ENCODE measurements around the gene CTDP1.

CTDP1 gene

DNA sequence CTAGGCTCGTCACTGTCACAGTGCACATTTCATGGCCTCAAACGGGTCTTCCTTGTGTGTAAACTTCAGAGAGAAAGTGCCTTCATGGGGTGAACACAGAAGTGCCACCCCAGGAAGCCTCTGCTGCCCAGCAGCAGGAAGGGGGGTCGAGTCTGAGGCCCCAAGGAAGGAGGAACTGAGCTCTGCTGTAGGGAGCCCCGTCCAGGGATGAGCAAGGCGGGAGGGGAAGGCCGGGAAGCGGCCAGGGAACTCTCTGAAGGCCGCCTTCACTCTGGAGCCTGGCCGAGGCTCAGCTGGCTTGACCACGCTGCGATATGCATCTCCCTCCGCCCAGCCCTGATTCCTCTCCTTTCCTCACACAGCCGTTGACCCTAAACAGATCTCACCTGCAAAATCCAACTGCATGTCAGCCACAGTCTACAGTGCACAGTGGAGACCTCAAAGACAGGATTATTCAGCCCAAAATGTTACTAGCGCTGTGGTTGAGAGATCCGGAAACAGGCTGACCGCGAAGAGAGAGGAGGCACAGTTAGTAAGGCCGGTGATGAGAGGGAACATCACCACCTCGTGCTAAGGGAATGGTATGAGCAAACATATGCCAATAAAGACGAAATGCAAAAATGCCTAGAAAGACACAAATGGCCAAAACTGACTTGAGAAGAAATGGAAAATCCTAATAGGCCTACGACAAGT, 34.2 kb upstream of the CTDP1 start:
- DNase-seq, result peak; percentile 95

DNA sequence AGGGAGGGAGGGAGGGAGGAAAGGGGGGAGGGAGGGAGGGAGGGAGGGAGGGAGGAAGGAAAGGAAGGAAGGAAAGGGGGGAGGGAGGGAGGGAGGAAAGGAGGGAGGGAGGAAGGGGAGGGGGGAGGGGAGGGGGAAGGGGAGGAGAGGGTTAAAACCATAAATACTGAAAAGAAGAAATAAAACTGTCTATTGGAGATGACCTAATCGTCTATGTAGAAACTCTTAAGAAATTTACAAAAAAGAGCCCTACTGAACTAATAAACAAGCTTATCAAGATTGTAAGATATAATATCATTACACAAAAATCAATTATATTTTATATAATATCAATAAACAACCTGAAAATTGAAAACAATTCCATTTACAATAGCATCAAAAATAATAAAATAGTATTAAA, 32.3 kb upstream of the CTDP1 start:
- DNase-seq, result peak; percentile 51

DNA sequence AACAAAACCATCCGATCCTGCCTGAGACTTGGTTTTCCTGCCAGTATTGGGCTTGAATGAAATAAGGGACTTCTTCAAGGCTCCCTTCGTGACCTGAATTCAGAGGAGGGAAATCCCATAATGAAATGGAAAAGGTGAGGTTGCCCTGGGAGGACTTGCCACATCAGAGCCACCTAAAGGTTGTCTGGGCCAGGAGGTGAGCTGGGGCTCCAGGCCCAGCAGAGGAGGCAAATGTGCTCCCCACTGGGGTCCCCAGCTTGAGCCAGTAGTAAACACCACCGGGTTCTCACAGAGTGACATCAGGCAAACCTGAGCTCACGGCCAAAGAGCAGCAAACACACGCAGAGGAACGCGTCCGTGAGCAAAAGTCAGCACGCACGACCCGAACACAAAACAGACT, 28.6 kb upstream of the CTDP1 start:
- no peak for DNase-seq

DNA sequence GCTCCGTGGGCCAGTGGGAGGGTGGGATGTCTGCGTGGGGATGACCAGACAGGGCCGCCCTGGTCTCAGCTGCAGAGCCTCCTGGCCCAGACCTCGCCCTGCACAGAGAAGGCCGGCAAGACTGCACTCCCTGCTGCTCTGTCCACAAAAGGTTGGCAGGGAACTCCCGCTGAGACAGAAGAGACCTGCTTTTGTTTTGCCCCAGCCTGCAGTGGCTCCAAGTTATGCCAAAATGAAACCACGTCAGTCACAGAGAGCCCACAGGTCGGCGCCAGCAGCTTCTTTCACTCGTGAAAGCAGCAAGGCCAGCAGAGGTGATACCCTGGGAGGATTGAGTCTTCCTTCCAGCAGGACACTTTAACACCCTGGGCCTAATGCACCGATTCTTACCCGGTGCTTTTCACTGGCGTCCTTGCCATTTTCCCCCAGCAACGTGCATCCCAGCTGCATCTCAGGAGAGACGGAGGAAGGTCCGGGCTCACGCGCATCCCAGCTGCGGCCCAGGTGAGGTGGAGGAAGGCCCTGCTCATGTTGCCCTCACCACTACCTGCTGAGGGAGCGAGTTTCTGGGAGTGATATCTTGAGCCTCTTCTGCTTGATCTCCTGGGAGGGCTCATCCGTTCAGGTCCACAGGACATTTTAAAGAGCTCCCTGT, 22.1 kb upstream of the CTDP1 start:
- DNase-seq, result no peak

DNA sequence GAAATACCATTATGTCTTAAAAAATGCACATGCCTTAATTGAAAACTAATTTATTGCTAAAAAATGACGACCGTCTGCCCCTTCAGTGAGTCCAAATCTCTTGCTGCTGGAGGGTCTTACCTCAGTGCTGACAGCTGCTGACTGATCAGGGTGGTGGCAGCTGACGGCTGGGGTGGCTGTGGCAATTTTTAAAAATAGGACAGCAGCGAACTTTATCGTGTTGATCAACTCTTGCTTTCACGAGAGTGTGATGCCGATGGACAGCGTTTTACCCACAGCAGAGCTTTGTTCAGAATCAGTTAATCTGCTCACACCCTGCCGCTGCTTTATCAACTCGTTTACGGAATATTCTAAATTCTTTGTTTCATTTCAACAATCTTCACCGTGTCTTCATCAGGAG, 21.2 kb upstream of the CTDP1 start:
- DNase-seq, result no peak

DNA sequence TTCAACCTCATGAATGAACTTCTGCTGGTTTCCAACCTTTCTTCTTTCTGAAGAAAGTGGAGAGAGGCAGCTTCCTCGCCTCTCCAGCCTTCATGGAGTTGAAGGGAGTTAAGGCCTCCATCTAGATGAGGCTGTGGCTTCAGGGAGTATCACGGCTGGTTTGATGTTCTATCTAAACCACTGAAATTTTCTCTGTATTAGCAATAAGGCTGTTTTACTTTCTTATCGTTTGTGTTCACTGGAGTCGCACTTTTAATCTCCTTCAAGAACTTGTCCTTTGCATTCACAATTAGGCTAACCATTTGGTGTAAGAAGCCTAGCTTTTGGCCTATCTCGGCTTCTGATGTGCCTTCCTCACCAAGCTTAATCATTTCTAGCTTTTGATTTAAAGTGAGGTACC, 19.9 kb upstream of the CTDP1 start:
- no peak for DNase-seq

DNA sequence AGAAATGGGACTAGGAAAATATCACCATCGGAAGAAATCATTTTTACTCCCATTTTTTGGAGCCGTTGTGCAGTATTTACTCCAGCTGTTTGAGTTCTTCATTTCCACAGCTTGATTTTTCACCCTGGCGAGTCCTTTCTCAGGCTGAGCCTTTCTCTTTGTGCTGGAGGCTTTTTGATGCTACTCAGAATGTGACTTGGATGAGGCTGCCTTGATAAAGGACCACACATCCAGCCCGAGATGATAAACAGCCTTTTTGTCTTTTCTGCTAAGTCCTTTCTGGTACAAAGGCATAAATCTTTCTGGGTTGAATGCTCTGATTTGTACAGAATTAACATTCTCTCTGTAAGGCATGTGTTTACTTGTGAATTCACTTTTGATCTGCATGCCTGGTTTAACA, 17.6 kb upstream of the CTDP1 start:
- no peak for DNase-seq

DNA sequence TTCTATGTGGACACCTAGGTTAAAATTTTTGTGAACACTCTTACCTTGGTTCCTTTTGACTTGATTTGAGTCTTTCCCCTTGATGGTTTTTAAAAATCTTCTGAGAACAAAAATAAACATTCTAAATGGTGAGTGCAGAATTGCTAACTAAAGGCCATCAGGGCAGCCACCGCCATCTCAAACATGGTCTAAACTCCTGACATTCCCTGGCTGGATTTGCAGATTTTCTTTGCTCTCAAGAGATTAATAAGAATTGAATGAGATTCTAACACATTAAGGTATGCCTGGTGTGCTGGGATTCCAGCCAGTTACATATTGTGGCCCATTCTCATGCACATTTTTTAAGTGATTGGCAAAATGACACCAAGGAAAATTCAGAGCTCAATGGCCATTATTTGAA, 17.2 kb upstream of the CTDP1 start:
- DNase-seq, result no peak

DNA sequence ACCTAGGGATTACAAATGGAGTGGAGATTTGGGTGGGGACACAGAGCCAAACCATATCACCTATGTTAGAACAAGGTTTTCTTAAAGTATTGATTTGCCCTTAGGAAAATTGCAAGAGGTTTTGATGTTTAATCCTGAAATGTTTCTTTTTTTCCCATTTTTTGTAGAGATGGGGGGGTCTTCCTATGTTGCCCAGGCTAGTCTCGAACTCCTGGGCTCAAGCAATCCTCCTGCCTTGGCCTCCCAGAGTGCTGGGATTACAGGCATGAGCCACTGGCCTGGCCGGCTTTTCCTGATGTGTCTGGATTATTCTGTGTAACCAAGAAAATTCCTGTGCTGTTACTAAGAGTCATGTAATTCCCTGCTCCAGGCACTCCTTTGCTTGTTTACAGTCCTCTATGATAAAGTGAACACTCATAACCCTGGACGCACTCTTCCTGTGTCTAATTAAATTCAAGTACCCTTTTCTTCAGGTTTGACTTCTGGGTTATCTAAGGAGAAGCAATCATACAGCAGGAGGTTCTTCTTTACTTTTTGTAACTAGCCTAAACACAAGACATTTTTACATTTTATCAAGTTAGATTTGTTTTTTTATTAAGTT, 15.0 kb upstream of the CTDP1 start:
- no peak for DNase-seq

DNA sequence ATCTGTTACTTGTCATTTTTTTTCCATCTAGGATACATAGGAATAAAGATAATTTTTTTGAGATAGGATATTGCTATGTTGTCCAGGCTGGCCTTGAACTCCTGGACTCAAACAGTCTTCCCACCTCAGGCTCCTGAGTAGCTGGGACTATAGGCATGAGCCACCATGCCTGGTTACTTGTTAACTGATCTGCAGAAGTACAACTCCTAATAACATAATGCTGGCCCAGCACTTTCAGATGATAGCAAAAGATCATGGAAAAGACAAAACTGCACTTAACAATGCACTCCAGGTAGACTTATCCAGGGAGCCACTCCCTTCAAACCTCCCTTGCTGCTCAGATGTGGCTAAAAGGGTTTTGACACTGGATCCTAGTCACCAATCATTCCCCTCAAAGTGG, 11.4 kb upstream of the CTDP1 start:
- no peak for DNase-seq

DNA sequence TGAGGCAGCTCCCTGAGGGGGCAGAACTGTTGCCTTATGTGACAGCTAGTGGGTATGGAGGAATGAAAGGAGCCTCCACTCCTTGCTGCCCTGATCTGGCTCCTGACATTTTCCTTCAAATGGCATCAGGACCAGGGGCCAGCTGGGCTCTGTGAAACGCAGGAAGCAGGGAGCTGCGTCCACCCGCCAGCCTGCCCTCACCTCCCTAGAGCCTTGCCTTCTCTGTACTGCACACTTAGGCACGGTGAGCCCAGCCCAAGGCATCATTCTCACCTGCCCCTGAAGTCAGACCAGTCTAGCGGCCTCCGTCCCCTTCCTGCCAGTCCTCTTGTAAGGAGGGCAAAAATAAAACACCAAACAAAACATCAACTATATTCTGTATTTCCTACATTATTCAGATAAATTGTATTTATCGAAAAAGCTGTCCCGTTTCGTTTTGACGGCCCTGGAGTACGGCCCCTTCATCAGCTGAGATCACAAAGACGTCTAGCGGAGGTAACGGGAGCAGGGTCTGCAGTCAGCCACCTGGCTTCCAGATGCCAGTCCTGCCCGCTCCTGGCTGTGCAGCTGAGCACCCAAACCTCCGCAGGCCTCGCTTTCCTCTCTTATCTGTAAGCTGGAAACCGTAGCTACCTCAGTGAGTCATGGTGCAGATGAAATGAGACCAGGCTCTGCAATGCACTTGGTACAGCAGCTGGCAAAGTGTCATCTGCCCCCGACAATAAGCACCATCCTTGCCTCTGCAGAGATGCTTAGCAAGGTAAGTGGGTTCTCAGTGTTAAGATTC, 6.9 kb upstream of the CTDP1 start:
- no peak for DNase-seq

DNA sequence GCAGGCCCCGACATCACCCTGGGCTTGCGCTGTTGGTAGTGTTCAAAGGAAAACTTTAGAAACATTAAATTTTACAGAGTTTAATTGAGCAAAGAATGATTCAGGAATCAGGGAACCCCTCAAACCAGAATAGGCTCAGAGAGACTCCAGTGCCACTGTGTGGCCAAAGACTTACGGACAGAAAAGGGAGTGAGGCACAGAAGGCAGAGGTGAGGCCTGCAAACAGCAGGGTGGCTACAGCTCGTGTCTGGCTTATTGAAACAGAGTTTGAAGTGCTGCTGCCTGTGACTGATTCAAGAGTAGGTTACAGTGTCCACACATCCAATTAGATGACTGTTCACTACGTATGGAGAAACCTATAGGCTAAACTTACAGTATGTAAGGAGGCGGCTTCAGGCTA, 2.4 kb upstream of the CTDP1 start:
- DNase-seq, result no peak

DNA sequence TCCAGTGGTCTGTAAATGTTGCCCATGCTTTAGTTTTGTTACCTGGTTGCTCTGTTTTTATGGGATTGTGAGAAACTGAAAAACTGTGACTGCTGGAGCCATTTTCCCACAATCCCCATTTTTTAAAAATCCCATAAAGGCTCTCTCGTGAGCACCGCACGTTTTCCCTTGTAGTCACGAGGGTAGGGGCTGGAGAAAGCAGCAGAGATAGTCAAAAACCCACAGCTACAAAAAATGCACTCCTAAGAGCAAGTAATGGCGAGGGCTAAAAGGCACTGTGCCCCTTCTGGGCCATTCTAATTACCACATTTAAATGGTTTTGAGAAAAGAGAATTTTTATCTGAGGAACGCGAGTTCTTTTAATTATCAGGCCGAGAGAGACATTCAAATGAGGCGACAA, 1.8 kb upstream of the CTDP1 start:
- DNase-seq, result no peak

DNA sequence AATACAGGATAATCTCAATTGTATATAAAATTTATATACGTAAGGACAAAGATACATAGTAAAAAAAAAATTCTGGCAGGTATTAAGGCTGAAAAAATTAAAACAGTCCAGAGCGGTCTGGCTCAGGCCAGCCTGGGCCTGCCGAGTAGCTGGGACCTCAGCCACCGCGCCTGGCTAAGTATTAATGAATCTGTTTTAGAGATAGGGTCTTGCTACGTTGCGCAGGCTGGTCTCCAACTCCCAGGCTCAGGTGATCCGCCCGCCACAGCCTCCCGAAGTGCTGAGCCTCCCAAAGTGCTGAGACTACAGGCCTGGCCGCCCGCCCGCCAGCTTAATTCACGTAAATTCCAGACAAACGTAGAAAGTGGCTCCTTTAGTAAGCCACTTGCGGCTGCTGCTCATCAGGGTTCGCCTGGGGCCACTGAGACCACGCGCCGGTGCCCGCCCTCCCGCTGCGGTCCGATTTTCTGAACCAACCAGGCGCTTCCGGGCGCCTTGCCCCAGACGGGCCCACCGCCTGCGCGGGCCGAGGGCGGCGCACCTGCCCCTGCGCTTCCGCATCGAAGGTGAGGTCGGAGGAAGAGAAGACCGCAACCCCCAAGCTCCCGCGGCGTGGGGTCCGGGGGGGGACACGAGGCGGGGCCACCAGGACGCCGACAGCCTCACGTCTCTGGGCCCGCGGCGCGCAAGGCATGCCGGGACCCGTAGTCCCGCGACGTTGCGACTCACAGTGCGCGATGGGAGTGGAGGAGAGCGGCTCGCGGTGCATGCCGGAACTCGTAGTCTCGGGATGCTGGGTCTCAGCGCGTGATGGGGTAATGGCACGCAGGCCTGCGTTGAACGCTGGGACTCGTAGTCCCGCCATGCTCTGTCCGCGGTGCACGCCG, 695 bp upstream of the CTDP1 start:
- DNase-seq, result peak; percentile 98

DNA sequence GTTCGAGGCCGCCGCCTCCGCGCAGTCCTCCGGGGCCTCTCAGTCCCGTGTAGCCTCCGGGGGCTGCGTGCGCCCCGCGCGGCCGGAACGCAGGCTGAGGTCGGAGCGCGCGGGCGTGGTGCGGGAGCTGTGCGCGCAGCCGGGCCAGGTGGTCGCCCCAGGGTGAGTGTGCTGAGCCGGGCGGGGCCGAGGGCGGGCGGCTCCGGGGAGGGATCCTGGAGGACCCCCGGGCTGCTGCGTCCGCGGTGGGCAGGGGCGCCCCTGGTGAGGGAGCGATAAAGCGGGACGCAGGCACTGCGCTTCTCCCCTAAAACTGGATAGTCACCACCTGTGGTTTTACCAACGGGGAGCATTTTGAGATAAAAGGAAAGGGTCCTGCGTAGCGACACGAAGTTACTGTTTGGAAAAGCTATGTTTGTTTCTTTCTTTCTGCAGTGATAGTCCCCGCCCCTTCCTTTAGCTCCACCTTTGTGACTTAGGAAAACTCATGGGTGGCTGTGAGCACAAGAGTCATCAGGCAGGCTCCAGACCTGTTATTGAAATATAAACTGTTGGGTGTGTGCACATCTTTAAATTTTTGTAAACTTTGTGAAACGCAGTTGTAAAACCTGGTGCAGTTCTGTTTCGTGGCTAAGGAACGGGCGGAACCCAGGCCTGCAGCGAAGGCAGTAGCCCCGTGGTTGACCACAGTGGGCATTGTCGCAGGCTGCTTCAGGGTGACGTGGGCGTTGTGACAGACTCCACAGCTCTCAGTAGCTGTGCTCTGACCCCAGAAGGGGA, 687 bp downstream of the CTDP1 start:
- DNase-seq, result peak; percentile 45

DNA sequence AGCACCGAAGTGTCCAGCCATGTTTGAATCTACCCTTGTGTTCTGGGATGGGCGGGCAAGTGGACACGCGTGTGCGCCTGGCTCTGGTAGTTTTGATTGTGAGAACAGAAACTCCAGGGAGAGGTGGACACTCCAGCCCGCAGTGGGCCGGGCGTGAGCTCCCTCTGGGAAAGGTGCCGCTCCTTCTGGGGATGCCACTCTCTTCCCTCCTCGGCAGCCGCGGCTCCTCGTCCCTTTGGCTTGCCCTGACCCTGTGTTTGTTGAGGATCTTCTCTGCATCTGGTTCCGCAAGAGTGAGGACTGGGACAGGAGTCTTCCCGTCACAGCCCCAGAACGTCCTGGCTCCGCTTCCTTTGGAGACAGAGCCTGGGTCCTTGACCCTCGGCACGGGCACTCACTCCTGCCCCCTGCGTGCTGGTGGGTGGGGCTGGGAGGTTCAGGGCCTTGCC, 1.3 kb downstream of the CTDP1 start:
- DNase-seq, result no peak

DNA sequence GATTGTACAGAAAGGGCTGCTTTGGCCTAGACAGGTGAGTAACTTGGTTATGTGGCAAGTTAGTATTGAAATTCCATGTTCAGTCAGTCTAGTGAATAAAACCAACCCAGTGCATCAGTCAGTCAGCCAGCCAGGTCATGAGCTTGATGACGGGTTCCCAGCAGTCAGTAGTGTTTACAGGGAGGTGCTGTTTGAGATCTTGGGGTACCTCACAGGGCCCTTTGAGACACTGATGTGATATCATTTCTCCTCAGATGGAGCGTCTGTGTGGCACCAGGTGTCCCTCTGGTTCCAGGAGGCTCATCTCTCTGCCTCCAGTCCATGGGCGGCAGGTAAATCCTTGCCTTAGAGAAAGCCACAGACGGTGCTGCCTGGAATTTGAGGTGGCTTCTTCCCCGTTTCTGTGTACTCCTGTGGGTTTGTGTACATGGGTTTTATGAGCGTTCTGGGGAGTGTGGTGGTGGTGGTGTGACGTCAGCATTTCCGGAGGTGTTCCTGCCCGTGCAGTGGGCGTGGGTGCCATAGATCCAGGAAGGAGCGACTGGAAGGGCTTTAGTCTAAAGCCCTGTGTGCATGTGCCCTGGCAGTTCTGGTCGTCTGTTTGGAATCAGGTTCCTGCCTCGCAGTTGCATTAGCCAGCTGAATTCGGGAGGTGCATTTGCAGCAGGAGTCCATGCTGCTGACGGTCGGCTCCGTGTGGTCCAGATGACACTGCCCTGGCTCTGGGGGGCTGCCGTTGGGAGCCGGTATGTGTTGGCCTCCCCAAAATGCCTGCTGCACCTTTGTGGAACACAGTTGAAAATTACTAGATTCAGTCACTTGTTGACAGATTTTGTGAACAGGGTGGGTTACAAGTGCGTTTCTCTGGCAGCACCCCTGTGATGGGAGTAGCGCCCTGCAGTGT, 2.1 kb downstream of the CTDP1 start:
- peak; percentile 88 for DNase-seq

DNA sequence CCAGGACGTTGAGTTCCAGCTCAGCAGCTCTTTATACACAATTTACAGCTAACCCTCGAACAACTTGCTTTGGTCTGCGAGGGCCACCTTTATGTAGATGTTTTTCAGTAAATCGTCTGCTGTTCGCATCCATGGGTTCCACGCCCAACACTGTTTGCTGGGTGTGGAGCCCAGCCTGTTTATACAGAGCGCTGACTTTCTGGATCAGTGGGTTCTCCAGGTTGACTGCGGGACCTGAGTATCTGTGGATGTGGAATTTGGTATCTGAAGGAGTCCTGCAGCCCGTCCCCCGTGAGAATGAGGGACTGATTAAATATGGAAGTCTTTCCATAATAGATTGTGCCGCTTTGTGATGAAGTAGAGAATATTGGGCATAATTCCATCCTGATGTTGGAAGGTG, 2.9 kb downstream of the CTDP1 start:
- DNase-seq, result no peak

DNA sequence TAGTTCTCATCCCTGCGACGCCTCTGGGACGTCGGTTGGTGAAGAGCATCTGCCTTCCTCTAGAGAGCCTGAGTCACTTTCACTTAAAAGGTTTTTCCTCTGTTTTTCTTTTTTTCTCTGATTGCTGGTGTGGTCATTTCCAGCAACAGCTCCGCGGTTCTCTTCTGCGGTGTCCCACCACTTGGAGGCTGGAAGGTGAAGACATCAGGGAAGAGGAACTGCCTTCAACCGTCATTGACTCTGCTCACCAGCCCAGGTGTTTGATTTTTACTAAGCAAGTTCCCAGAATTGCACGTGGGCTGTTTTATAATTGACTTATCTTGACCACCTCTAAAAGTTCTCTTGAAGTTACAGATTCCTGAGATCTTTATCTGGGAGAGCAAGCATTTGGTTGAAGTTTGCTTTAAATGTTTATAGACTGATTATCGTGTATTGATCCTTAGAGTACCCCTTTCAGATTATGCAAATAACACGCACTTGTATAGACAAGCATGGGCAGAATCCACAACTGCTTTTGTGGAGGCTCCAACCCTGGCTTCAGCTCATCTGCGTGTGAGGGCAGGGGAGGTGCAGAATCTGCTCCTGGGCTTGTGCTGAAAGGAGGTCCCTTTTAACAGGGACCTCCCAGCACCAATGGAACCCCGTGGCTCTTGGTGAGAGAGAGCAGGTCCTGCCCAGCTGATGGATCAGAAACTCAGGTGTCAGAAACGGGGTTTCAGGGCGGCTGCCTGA, 3.5 kb downstream of the CTDP1 start:
- DNase-seq, result peak; percentile 97
